Mesendoderm (in vitro differentiated cells): Measurements from ENCODE around the gene FAM163B.
"Not testable (repeated sequence)": the region's sequence is repeated elsewhere in the genome, so short reads cannot be mapped to it uniquely, and the experiment has no call there.

ENCODE experiments used
- DNase-seq: peaks from one replicate; pipeline ENCODE4 v3.0.0; 2013
- H2AK5ac ChIP-seq: 2 replicates; pipeline ENCODE4 v1.6.1; 2013; ENCODE audit warnings: low read length, inconsistent platforms
- H2BK120ac ChIP-seq: 2 replicates; pipeline ENCODE4 v1.6.1; 2013; ENCODE audit warnings: low read depth, mild to moderate bottlenecking, low read length, moderate library complexity, mixed read lengths
- H2BK15ac ChIP-seq: replicated peaks from 2 replicates; pipeline ENCODE4 v1.6.1; 2013; ENCODE audit warnings: low read depth, mild to moderate bottlenecking, moderate library complexity
- H2BK5ac ChIP-seq: 2 replicates; pipeline ENCODE4 v1.6.1; 2013; ENCODE audit warnings: low read length, inconsistent platforms
- H3K18ac ChIP-seq: 2 replicates; pipeline ENCODE4 v1.6.1; 2013; ENCODE audit warnings: mild to moderate bottlenecking, low read length, mixed read lengths
- H3K23ac ChIP-seq: one replicate; pipeline ENCODE4 v1.6.1; 2013; ENCODE audit warnings: low read length
- H3K27ac ChIP-seq: 2 replicates; pipeline ENCODE4 v1.5.1; 2013; ENCODE audit warnings: low read depth, mild to moderate bottlenecking, inconsistent platforms, low read length, moderate library complexity
- H3K27me3 ChIP-seq: 2 replicates; pipeline ENCODE4 v1.6.1; 2013; ENCODE audit warnings: low read length, control low read depth, mild to moderate bottlenecking, inconsistent platforms; ENCODE audit not compliant: insufficient read depth, poor library complexity
- H3K36me3 ChIP-seq: 2 replicates; pipeline ENCODE4 v1.6.1; 2013; ENCODE audit warnings: low read length, inconsistent platforms; ENCODE audit not compliant: control insufficient read depth, insufficient read depth
- H3K4ac ChIP-seq: one replicate; pipeline ENCODE4 v1.6.1; 2013; ENCODE audit warnings: low read depth, mild to moderate bottlenecking, low read length, moderate library complexity
- H3K4me1 ChIP-seq: 2 replicates; pipeline ENCODE4 v1.6.1; 2013; ENCODE audit warnings: low read depth, low read length, inconsistent platforms; ENCODE audit not compliant: control insufficient read depth
- H3K4me2 ChIP-seq: 2 replicates; pipeline ENCODE4 v1.6.1; 2013; ENCODE audit warnings: low read length
- H3K4me3 ChIP-seq: 2 replicates; pipeline ENCODE4 v1.5.1; 2013; ENCODE audit warnings: mild to moderate bottlenecking, low read length
- H3K56ac ChIP-seq: one replicate; pipeline ENCODE4 v1.6.1; 2013; ENCODE audit warnings: low read length
- H3K79me1 ChIP-seq: 2 replicates; pipeline ENCODE4 v1.6.1; 2013; ENCODE audit warnings: low read length, inconsistent platforms
- H3K79me2 ChIP-seq: 2 replicates; pipeline ENCODE4 v1.6.1; 2013; ENCODE audit warnings: mild to moderate bottlenecking, low read length; ENCODE audit not compliant: control insufficient read depth, insufficient read depth
- H3K9ac ChIP-seq: 2 replicates; pipeline ENCODE4 v1.6.1; 2013; ENCODE audit warnings: low read length, inconsistent platforms
- H4K5ac ChIP-seq: one replicate; pipeline ENCODE4 v1.6.1; 2013; ENCODE audit warnings: low read length
- H4K8ac ChIP-seq: one replicate; pipeline ENCODE4 v1.6.1; 2013; ENCODE audit warnings: low read depth, mild to moderate bottlenecking, control low read depth, low read length, moderate library complexity
- WGBS: extraction: QIAGEN DNeasy Blood & Tissue Kit; methylation state at CpG from one replicate; pipeline ENCODE4 v1.1.7; 2013; ENCODE audit warnings: low lambda C conversion rate, missing lambda C conversion rate; ENCODE audit not compliant: insufficient coverage; ENCODE audit errors: extremely low coverage; 5-methylcytosine and 5-hydroxymethylcytosine counted together

Gene FAM163B

GRCh38 chr9:133569121-133569785, 39.9 kb downstream of the FAM163B start:
- Histone ChIP-seq H3K23ac (no peak overlapping the region), H3K4me2 (no peak overlapping the region), H3K4ac (no peak overlapping the region), H3K79me1 (no peaks in the 10 kb centered on the region), H3K4me1 (no peaks in the 10 kb centered on the region), H3K9ac (no peak overlapping the region), H4K8ac (no peak overlapping the region), H3K36me3 (no peaks in the 10 kb centered on the region), H2BK15ac (no peak overlapping the region), H2AK5ac (no peak overlapping the region), H4K5ac (no peak overlapping the region), H3K56ac (no peak overlapping the region), H3K27ac (no peak overlapping the region), H3K4me3 (no peak overlapping the region), H3K18ac (no peak overlapping the region), H2BK5ac (no peak overlapping the region), H3K27me3 (no peaks in the 10 kb centered on the region), H3K79me2 (no peaks in the 10 kb centered on the region), H2BK120ac (no peak overlapping the region)
- WGBS, result no CpG with 5 or more reads among the region's 14 CpGs
- no peak for DNase-seq

- Histone ChIP-seq H2AK5ac (no peak overlapping the region), H3K23ac (no peak overlapping the region), H3K4me1 (no peaks in the 10 kb centered on the region), H3K56ac (no peak overlapping the region), H3K27me3 (no peaks in the 10 kb centered on the region), H3K79me2 (no peaks in the 10 kb centered on the region), H4K8ac (no peak overlapping the region), H3K4ac (no peak overlapping the region), H3K4me2 (no peak overlapping the region), H2BK15ac (no peak overlapping the region), H3K4me3 (no peak overlapping the region), H3K79me1 (no peaks in the 10 kb centered on the region), H3K36me3 (no peaks in the 10 kb centered on the region), H3K18ac (no peak overlapping the region), H2BK5ac (no peak overlapping the region), H3K9ac (no peak overlapping the region), H3K27ac (no peak overlapping the region), H4K5ac (no peak overlapping the region), H2BK120ac (no peak overlapping the region)
- no CpG with 5 or more reads among the region's 33 CpGs for WGBS
- no peak for DNase-seq
Observed at GRCh38 chr9:133568186-133568585, 41.0 kb downstream of the FAM163B start.

GRCh38 chr9:133566817-133567216, 42.4 kb downstream of the FAM163B start:
- Histone ChIP-seq H3K27ac (no peak overlapping the region), H3K4me1 (no peaks in the 10 kb centered on the region), H4K5ac (no peak overlapping the region), H3K79me1 (no peaks in the 10 kb centered on the region), H3K4me3 (no peak overlapping the region), H4K8ac (no peak overlapping the region), H2BK120ac (no peak overlapping the region), H2BK5ac (no peak overlapping the region), H3K4me2 (no peak overlapping the region), H3K27me3 (no peaks in the 10 kb centered on the region), H3K36me3 (no peaks in the 10 kb centered on the region), H3K79me2 (no peaks in the 10 kb centered on the region), H2AK5ac (no peak overlapping the region), H3K9ac (no peak overlapping the region), H2BK15ac (no peak overlapping the region), H3K4ac (no peak overlapping the region), H3K18ac (no peak overlapping the region), H3K23ac (no peak overlapping the region), H3K56ac (no peak overlapping the region)
- DNase-seq, result no peak
- no CpG with 5 or more reads among the region's 17 CpGs for WGBS

- Histone ChIP-seq H3K36me3 (no peaks in the 10 kb centered on the region), H3K27ac (no peak overlapping the region), H2BK5ac (no peak overlapping the region), H3K9ac (no peak overlapping the region), H2BK120ac (no peak overlapping the region), H4K8ac (no peak overlapping the region), H3K4me2 (no peak overlapping the region), H3K4me1 (no peaks in the 10 kb centered on the region), H3K18ac (no peak overlapping the region), H3K27me3 (no peaks in the 10 kb centered on the region), H2BK15ac (no peak overlapping the region), H3K4ac (no peak overlapping the region), H3K4me3 (no peak overlapping the region), H3K79me1 (no peaks in the 10 kb centered on the region), H4K5ac (no peak overlapping the region), H2AK5ac (no peak overlapping the region), H3K23ac (no peak overlapping the region), H3K79me2 (no peaks in the 10 kb centered on the region), H3K56ac (no peak overlapping the region)
- no peak for DNase-seq
- WGBS, result no CpG with 5 or more reads among the region's 14 CpGs
Observed at GRCh38 chr9:133566382-133566781, 42.8 kb downstream of the FAM163B start.

GRCh38 chr9:133564451-133565116, 44.6 kb downstream of the FAM163B start:
- H3K79me1 ChIP-seq, result no peaks in the 10 kb centered on the region
- H2BK5ac ChIP-seq, result no peak overlapping the region
- H3K9ac ChIP-seq, result no peak overlapping the region
- H3K36me3 ChIP-seq, result no peaks in the 10 kb centered on the region
- H3K23ac ChIP-seq, result no peak overlapping the region
- H3K4ac ChIP-seq, result no peak overlapping the region
- no peak overlapping the region for H3K56ac ChIP-seq
- no peak overlapping the region for H3K18ac ChIP-seq
- no peak for DNase-seq
- WGBS, result no CpG with 5 or more reads among the region's 11 CpGs
- no peak overlapping the region for H3K27ac ChIP-seq
- no peaks in the 10 kb centered on the region for H3K79me2 ChIP-seq
- H3K4me1 ChIP-seq, result no peaks in the 10 kb centered on the region
- no peak overlapping the region for H2BK120ac ChIP-seq
- H3K27me3 ChIP-seq, result no peaks in the 10 kb centered on the region
- H2AK5ac ChIP-seq, result no peak overlapping the region
- H4K5ac ChIP-seq, result no peak overlapping the region
- H3K4me3 ChIP-seq, result no peak overlapping the region
- H2BK15ac ChIP-seq, result no peak overlapping the region
- no peak overlapping the region for H3K4me2 ChIP-seq
- H4K8ac ChIP-seq, result no peak overlapping the region

- not testable (repeated sequence) for H3K9ac ChIP-seq, DNase-seq, H3K18ac ChIP-seq, H2BK120ac ChIP-seq, H3K4me1 ChIP-seq, H3K79me1 ChIP-seq, H3K56ac ChIP-seq, H3K36me3 ChIP-seq, H3K4me3 ChIP-seq, H3K23ac ChIP-seq, H2AK5ac ChIP-seq, H4K8ac ChIP-seq, H3K4me2 ChIP-seq, H3K4ac ChIP-seq, H3K27me3 ChIP-seq, H2BK5ac ChIP-seq, H3K27ac ChIP-seq, H3K79me2 ChIP-seq, H2BK15ac ChIP-seq, H4K5ac ChIP-seq
Observed at GRCh38 chr9:133563814-133564213, 45.4 kb downstream of the FAM163B start.
